HL-60/S4 (cell line): ENCODE measurements around the gene ERAL1.
"Not testable (repeated sequence)": the region's sequence is repeated elsewhere in the genome, so short reads cannot be mapped to it uniquely, and the experiment has no call there.

Experiments used
- in situ Hi-C: fragments of 300-500 bp; cut with MboI; formaldehyde crosslinking; loops from 2 replicates; pipeline ENCODE4 v1.14.3; 2022; ENCODE audit warnings: low sequenced_read_pairs

ERAL1 gene

GRCh38 chr17:28878158-28878910 lies 23.5 kb downstream of the ERAL1 start:
- in situ Hi-C loops = no loop called here

GRCh38 chr17:28878981-28879380 lies 24.2 kb downstream of the ERAL1 start:
- in situ Hi-C loops = no loop called here

- in situ Hi-C loops = no loop called here
Measured at GRCh38 chr17:28879886-28880571, 25.2 kb downstream of the ERAL1 start.

GRCh38 chr17:28880572-28880945 lies 25.7 kb downstream of the ERAL1 start:
- in situ Hi-C loops = no loop called here

- in situ Hi-C loops = no loop called here
Measured at GRCh38 chr17:28881533-28882056, 26.8 kb downstream of the ERAL1 start.

- in situ Hi-C loops = no loop called here
Measured at GRCh38 chr17:28882154-28882895, 27.5 kb downstream of the ERAL1 start.

- in situ Hi-C loops = no loop called here
Measured at GRCh38 chr17:28883967-28884702, 29.3 kb downstream of the ERAL1 start.

GRCh38 chr17:28885363-28885762 lies 30.5 kb downstream of the ERAL1 start:
- in situ Hi-C loops = no loop called here

GRCh38 chr17:28885951-28886350 lies 31.1 kb downstream of the ERAL1 start:
- in situ Hi-C loops = no loop called here

- in situ Hi-C loops = no loop called here
Measured at GRCh38 chr17:28887871-28888471, 33.2 kb downstream of the ERAL1 start.

GRCh38 chr17:28888832-28889231 lies 34.0 kb downstream of the ERAL1 start:
- in situ Hi-C loops = no loop called here

GRCh38 chr17:28889996-28890395 lies 35.2 kb downstream of the ERAL1 start:
- in situ Hi-C loops = no loop called here

- in situ Hi-C loops = no loop called here
Measured at GRCh38 chr17:28891201-28891600, 36.4 kb downstream of the ERAL1 start.

- in situ Hi-C loops = no loop called here
Measured at GRCh38 chr17:28892024-28892423, 37.2 kb downstream of the ERAL1 start.

- in situ Hi-C loops = not testable (repeated sequence)
Measured at GRCh38 chr17:28893248-28894183, 38.7 kb downstream of the ERAL1 start.

GRCh38 chr17:28895794-28896447 lies 41.1 kb downstream of the ERAL1 start:
- in situ Hi-C loops = no loop called here

GRCh38 chr17:28896491-28896883 lies 41.7 kb downstream of the ERAL1 start:
- in situ Hi-C loops = no loop called here

GRCh38 chr17:28896884-28897768 lies 42.3 kb downstream of the ERAL1 start, which contains the start of gene FLOT2:
TSS of gene FLOT2 (minus strand) at chr17:28897733. CDS start at chr17:28897574, 159 bp downstream.
- in situ Hi-C loops = no loop called here
